T-helper 2 cell (primary cell): ENCODE measurements around the gene SOX10.

Experiments used
- DNase-seq, 5 experiments: peaks; one replicate each; pipeline versions ENCODE4 v3.0.0 to v3.0.0-alpha.2; 2012 to 2022
- total RNA-seq, 2 donors: gene quantifications; one replicate each; lab custom pipeline; 2026; lab: John Stamatoyannopoulos, UW

The SOX10 gene
- total RNA-seq: 0 reads per million in 2 donors

DNA sequence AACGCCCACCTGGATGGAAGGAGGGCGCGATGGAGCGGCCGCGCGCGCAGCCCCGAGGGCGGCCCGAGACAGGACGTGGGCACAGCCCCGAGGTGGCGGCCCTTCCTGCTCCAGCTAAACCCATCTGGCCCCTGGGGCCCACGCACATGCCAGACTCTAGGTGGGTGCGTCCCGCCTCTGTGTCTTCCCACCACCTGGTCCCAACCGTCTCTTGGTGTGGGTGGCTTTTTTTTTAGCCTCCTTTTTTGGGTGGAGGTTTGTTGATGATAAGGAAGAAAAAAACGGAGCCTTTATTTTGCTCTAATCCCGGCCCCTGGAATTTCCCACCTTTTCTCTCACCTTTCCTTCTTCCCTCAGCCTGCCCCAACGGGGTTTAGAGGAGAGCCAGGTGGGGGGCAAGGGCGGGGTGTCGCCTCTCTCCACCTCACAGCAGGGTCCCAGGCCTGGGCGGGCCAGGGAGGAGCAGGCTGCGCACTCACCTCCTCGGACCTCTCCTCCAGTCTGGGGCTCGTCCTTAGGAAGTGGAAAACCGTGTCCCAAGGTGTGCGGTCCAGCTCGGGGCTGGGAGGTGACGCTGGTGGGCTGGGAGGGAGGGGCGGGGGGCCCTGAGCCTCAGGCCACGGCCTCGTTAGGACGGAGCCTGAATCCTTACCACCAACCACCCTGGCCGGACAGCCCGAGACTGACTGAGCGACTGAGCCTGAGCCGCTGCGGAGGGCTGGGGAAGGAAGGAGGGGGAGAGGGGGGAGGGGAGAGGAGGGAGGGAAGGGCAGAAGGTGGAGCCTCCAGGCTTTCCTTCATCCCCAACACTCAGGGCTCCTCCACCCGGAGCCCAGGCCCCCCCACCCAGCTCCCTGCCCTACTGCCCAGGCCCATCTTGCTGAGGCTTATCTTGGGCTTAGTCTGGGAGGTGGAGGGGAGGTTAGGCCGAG, at the start of gene SOX10:
SOX10 (minus strand) TSS at position 696 of the 932 bp plus-strand sequence. CDS start 771 bp downstream, outside the sequence.
- no peak for DNase-seq

DNA sequence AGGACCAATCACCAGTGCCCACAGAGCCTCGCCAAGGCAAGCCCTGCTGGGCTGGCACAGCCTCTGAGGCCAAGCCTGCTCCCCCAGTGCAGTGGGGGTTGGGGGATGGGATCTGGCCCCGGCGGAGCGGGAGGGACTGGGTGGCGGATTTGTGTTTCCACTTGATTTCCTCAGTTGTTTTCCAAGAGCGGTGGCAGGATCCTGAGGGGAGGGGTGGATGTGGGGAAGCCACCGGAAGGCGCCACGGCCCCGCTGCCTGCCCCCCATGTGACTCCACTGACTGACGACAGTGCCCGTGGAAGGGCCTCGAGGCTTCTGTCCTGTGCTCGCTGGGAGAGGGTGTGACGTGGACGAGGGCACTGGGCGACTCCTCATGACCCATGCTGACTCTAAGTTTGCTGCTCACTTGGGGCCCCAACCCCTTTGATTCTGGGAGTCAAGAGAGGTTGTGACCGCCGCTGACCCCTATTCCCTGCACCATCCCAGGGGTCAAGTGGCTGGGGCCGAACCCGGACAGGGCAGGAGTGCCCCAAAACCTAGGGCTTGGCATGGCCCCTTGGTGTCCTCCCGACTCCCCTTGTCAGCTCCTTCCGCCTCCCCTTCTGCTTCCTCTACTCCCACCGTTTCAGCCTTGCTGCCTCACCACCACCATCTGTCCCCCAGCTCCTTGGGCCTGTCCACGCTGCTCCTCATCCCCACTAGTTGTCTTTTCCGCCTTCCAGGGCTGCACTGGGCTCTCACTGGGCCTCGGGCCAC, 49.3 kb upstream of the SOX10 start:
- no peak for DNase-seq

DNA sequence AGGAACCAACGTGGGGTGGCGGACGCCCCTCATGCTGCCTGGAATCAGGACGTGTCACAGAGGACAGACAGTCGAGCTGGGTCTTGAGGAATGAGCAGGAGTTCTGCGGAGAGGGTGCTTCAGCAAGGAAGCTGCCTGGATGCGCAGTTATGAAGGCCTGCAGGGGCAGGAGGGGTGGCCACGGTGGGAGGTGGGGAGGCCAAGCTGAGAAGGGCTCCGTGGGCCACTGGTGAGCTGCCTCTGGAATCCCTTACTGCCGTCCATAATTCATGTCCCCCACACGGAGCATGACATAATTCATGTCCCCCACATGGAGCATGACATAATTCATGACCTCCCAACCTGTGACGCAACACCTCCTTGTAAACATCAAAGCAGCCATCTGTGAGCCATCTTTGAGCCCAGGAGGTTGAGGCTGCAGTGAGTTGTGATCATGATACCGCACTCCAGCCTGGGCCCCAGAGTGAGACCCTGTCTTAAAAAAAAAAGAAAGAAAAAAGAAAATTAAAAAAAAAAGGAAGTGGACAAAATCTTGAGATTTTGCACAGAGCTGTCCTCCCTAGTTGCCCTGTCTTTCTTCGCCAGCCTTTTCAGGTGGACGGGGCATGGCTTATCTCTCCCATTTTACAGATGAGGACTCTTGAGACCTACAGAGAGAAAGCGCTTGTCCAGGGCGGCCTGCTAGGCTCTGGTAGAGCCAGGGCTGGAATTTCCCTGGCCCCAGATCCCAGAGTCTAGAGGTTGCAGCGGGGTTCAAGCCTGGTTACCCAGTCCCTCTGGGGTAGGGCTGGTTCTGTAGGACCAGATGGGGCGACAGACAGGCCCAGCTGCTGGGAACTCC, 48.5 kb upstream of the SOX10 start:
- no peak for DNase-seq

DNA sequence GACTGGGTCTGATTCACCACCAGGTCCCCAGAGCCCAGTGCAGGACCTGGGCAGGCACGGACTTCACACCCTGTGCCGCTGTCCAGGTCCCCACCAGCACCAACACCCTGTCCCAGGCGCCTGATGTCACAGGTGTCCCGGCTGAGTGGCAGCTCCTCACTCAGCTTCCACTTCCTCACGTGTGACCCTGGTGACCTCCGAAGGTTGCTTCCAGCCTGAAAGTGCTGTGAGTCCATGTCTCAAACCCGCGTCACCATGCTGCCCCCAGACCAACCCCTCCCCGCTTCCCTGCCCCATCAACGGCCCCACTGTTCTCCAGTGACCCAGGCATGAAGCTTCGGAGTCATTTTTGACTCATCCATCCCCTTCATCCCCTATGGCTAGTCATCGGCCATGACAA, 47.1 kb upstream of the SOX10 start:
- no peak for DNase-seq

DNA sequence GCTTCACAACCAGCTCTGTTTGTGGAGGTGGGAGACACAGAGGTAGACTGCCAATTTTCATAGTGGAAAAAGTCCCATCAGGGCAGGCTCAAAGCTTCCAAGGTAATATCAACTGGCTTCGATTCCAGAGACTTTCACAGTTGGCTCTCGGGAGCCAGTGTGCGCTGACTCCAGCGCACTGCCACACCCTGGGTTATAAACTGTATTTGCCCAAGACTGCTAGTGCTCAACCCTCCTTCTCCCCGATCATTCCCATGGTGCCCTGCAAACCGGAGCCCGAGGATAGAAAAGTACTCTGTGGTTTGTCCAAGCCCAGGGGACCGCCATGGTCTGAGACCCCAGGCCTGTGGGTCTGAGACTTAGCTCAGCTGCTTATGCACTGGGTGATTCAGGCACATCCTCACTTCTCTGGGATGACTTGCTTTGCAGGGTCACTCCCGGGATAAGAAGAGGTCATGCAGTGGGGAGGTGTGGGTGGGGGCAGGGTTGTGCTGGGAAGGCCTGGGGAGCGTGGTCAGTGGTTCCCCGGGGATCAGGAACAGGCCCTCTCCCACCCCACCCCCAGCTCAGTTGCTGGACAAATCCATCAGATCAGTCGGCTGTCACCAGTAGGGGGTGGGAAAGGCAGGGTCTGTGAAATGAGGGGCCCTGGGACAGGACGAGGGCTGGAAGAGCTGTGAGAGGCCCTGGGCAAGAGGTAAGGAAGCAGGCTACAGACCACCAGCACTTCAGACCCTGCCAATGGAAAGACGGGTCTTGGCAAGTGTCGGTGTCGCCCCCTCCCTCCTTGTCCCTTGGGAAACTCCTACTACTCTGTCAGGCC, 46.2 kb upstream of the SOX10 start:
- DNase-seq: no peak

DNA sequence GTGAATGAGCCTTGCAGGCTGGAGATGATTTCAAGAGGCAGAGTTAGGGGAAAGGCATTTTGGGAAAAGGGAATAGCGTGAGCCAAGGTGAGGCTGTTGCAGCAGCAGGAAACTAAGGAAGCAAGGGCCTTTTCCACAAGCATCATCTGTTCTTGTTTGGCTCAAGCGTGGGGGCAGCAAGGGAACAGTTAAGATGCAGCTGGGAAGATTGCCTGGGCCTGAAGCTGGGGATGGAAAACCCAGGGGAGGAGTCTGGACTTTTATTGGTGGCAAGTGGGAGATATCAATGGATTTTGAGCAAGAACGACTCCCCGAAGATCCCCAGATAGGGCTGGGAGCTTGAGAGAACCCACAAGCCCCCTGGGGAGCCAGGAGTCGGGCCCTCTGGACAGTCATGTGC, 45.5 kb upstream of the SOX10 start:
- DNase-seq: no peak

DNA sequence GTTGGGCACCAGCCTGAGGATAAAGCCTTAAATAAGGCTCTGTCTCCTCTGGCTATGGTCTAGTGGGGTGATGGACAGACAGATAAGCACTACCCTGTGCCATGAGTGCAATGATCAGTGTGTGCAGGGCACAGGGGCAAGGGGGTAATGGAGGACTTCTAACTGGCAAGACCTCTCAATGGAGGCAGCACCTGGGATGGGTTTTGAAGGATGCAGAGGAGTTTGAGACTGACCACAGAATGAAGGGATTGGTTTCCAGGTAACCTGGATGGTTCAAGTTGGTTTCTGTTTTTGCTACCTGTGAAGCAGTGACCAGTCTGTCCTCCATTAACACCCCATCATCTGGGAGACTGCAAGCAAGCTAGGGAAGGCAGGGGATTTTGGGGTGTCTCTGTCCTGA, 45.0 kb upstream of the SOX10 start:
- no peak for DNase-seq

DNA sequence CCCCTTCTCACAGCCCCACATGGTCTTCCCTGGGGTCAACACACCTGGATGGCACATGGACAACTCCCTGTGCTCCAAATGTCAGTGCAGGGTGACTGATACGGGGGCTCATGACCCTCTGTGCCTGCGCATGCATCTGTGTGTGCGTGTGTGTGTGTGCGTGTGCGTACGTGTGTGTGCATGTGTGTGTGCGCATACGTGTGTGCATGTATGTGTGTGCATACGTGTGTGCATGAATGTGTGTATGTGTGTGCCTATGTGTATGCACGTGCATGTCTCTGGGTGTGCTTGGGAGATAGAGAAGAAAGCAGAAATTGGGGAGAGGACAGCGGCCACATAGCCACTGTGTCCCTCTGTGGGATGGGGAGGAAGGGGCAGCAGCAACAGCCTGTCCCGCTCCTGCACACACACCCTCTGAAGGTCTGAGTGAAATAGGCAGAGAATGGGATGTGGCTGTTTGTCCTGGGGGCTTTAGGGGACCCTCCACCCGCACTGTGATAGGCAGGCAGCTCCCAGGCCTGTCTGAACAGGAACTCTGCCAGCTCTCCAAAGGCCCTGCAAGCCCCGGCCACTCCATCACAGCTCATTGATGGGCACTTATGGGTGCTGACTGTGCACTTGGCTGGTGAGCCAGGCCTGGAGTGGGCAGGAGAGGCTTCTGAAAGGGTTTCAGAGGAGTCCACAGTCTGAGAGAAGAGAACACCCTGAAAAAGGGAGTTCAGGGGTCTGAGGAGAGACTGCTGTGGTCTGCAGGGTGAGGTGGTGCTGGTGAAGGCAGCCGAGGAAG, 44.2 kb upstream of the SOX10 start:
- DNase-seq: no peak

DNA sequence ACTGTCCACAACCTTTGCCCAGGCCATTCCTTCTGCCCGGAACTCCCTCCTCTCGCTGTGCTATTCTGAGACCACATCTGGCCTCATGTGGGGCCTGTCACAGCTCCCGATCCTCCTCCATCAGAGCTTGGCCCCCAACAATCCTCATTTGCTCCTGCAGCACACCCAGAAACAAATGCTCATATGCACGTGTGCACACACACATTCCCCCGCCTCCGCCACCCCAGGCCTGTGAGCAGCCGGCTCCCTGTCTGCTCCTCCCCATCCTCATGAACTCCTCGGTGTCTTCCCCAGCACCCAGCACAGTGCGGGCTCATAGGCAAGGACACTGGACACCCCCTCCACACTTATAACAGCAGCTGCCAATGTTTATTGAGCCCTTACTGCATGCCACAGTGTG, 43.1 kb upstream of the SOX10 start:
- DNase-seq: no peak

DNA sequence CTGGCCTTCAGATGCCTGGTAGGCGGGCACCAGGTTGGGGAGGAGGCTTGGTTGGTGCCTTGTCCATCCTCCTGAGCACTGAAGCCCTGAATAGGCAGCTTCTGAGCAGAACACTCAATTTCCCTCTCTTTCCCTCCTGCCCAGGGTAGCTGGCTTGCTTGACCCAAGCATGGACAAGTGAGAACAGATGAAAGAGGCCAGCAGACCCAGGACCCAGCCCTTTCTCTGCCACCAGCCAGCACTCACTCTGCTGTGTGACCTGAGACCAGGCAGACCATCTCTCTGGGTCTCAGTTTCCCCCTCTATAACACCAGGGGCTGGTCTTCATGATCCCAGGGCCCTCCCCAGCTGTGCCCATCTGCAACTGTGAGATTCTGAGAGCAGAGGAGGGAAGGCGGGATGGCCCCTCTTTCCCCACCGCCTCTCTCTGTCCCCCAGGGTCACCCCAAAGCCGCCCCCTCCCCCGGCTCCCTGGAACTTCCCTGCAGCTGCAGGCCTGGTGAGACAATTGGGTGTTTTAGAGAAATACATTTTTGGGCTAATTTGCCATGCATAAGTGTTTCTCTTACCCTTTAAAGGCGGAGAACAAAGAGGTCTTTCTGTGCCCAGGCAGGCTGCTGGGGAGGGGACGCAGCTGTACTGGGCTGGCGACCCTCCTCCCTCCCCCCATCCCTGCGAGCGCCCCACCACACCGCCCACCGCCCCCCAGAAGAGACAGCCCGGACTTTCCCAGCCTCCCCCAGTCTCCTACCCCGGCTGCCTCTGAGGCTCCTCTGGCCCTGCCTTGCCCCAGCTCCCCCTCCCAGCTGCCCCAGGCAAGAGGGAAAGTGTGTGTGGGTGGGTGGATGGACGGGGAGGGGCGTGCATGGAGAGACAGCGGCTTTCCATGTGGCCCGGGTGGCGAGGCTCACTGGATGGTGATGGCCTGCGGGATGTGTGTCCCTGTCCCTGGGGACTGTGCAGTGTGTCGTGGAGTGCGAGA, 42.1 kb upstream of the SOX10 start:
- DNase-seq: no peak

DNA sequence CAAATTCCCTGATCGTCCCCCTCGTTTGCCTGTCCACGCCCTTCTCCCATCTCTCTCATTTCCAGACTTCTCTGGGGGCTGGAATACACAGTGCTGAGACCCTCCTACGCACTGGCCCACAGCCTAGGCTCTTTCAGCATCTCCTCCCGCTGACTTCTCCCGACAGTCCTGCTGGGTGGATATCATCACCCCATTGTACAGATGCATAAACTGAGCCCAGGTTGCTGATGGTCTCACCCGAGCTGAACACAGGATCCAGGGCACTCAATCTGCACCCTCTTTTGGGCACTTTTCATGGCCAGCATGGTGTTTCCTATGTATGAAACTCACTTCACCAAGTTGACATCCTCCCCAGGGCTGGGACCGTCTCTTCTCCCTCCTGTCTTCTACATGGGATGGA, 41.2 kb upstream of the SOX10 start:
- DNase-seq: no peak

DNA sequence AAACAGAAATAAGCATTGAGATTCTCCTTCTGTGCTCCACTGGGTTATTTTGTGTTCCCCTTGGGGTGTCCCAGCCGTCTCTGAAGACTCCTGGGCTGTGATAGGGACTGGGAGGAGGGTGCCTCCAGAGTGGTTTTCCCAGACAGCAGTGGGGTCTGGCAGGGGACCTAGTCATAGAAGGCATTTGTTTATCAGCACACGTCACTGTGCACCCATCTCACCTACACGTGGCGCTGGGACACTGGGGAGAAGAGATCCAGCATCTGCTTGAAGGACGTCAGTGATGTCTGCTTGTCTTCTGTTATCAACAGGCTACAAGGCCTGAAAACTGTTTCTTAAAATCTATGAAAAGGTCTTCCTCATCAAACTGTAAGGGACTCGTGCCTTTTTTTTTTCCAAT, 38.7 kb upstream of the SOX10 start:
- no peak for DNase-seq

DNA sequence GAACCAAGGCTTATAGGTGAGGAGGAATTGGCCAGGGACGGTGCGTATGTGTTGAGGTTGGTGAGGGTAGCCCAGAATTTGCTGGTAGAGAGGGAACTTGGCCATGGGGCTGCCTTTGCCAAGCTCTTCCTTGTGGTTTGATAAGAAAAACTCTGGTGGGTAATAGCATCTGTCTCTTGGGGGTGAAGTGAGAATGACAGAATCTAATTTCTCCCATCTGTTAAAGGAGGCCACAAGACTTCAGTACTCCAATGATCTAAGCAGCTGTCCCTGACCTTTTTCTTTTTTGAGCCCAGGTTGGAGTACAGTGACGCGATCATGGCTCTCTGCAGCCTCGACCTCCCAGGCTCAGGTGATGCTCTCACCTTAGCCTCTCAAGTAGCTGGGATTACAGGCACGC, 36.9 kb upstream of the SOX10 start:
- no peak for DNase-seq

DNA sequence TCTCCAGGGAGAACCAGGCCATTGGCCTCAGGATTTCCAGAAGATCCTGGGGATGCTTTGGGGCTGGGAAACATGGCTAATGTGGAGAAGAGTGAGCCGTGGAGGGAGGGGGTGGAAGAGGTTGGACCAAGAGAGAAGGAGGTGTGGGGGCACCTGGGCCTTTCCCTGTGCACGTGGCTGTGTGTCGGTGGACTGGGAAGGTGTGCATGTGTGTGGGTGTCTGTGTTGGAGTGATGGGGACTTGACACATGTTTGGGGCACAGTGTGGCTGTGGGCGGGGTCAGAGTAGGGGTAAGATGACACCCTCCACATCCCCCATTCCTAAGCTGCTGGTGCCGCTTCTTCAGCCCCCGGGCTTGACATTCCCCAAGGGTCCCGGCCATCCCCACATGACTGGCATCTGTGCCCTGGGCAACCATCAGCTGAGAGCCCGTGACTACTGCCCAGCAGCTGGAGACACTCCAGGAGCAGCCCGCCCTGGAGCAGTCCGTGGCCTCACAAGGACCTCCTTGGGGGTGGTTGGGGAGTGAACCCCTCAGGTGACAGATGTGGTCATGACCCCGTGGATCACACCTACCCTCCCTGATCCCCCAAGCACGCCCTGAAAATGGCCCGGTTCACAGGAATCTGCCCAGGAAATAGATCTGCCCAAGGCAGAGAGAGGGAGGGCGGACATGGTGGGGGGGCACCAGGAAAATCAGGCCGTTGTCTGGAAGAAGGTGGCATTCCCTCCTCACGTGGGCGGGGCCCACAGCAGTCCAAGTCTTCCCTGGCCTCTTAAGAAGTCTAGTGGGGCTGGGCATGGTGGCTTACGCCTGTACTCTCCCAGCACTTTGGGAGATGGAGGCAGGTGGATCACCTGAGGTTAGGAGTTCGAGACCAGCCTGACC, 34.8 kb upstream of the SOX10 start:
- no peak for DNase-seq

DNA sequence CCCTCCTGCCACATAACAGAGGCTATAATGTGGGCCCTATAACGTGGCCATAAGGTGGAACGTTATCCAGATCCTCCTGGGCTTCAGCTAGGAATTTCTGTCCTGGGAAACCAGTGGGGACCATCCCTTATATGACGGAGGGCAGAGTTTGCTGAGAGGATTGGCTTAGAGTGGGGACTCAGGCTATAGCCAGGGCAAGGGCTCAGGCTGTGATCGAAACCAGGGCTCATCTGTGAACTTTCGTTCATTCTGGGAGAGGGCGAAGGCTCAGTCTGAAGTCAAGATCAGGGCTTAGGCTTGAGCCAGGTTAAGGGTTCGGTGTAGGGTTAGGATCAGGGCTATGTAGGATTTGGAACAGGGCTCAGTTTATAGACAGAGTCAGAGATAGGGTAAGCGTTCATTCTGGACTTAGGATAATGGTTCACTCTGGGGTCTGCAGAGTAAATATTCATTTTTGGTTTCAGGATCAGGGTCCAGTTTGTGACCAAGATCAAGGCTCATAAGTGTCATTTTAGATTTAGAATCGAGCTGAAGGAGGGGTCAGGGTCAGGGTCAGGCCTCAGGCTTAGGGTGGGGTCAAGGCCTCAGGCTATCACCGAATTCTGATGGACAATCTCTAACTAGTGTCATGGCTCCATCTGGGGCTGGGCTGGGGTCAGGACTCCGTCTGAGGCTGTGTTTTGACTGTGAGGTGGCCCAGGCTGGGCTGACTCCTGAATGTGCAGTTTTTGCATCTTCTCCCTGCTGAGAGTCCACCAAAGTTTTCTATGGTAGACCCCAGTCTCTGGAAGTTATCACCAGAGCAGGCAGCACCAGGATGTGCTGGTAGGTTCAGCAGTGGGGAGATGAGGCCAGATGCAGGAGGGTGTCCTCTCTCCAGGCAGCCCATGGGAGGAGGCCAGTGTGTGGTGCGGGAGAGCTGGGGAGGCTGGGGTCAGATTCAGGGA, 33.9 kb upstream of the SOX10 start:
- DNase-seq: no peak

DNA sequence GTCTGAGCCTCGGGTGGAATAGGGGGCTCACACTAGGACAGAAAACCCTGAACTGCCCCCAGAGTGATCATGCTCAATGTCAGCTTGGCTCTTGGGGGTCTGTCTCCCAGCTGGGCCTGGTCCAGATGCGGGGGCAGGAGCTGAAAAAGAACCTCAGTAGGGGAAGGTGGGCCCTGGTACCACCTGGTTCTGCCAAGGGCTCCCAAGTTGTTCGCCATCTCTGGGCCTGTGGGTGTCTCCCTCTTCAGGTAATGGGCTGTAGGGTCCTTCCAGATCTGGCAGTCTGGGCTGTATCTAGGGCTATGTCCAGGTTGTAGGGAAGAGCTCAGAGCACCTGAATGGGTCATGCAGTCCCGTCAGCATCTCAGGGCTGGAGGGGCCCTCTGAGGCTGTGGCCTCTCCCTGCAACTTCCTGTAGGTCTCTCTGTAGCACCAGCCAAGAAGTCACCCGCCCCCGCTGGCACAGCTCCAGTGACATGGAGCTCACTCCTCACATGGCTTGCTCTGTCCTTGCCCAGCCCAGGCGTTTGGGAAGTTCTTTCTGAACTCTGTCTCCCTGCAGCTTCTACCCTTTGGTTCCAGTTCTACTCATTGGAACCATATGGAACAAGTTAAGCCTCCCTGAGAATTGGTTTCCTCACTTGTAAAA, 33.0 kb upstream of the SOX10 start:
- no peak for DNase-seq
